ENCODE data around the gene ARHGAP32.
A peak's percentile ranks its signal among the peaks of the same experiment; 100 is the strongest.
"Not testable (repeated sequence)": the region's sequence is repeated elsewhere in the genome, so short reads cannot be mapped to it uniquely, and the experiment has no call there.

Gene ARHGAP32

DNA sequence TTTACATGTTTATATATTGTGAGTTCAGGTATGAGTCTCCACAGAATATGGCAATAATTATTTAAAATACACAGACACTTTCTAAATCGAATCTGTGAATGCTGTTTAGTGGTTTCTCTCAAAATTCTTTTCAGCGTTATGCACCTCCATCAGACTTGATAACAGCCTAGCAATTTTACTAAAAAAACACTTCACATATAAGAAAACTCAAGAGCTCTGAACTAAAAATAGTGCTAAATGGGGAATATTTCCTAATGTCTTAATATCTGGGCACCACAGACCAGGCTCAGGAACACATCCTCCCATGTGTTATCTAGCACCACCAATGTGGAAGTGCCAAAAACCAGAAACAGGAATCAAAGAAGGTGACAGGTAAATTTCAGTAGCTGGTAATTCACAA, 47.9 kb downstream of the ARHGAP32 start:
- no peak overlapping the region for H3K4me3 ChIP-seq (ENCODE audit: low read length)
- no peak for DNase-seq (ENCODE audit: low read depth)
- TF ChIP-seq, protein P1, sequence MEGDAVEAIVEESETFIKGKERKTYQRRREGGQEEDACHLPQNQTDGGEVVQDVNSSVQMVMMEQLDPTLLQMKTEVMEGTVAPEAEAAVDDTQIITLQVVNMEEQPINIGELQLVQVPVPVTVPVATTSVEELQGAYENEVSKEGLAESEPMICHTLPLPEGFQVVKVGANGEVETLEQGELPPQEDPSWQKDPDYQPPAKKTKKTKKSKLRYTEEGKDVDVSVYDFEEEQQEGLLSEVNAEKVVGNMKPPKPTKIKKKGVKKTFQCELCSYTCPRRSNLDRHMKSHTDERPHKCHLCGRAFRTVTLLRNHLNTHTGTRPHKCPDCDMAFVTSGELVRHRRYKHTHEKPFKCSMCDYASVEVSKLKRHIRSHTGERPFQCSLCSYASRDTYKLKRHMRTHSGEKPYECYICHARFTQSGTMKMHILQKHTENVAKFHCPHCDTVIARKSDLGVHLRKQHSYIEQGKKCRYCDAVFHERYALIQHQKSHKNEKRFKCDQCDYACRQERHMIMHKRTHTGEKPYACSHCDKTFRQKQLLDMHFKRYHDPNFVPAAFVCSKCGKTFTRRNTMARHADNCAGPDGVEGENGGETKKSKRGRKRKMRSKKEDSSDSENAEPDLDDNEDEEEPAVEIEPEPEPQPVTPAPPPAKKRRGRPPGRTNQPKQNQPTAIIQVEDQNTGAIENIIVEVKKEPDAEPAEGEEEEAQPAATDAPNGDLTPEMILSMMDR (IDR thresholded peaks at IDR 0.05; ENCODE audit: insufficient read depth, low read depth, low read length, missing control alignments), result no peak

GRCh38 chr11:129143335-129143734, 48.8 kb downstream of the ARHGAP32 start:
- no peak overlapping the region for H3K4me3 ChIP-seq (ENCODE audit: low read length)
- peak; percentile 99 for DNase-seq (ENCODE audit: low read depth)

GRCh38 chr11:129141748-129142523, 50.2 kb downstream of the ARHGAP32 start:
- H3K4me3 ChIP-seq (ENCODE audit: low read length), result no peak overlapping the region
- no peak for DNase-seq (ENCODE audit: low read depth)
- TF ChIP-seq, protein P1 (IDR thresholded peaks at IDR 0.05; ENCODE audit: insufficient read depth, low read depth, low read length, missing control alignments), result no peak

More at GRCh38 chr11:129143335-129143734, 48.8 kb downstream of the ARHGAP32 start:
- TF ChIP-seq, protein P1 (IDR thresholded peaks at IDR 0.05; ENCODE audit: insufficient read depth, low read depth, low read length, missing control alignments), result no peak

DNA sequence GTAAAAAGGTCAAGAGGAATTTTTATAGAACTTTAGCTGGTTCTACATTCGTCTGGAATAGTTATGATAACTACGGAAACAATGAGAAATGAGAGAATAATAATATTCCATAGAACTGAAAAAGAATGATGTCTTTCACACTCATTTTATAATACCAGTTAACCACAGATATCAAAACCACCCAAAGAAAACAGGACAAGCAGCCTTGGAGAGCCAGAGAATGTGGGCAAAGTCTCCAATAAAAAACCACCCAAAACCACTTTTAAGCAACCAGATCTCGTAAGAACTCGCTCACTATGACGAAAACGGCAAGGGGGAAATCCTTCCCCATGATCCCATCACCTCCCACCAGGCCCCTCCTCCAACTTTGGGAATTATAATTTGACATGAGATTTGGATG, 60.8 kb downstream of the ARHGAP32 start:
- DNase-seq (ENCODE audit: low read depth), result no peak
- TF ChIP-seq, protein P1 (IDR thresholded peaks at IDR 0.05; ENCODE audit: insufficient read depth, low read depth, low read length, missing control alignments), result no peak

GRCh38 chr11:129128881-129129620, 63.1 kb downstream of the ARHGAP32 start:
- not testable (repeated sequence) for H3K4me3 ChIP-seq (ENCODE audit: low read length); DNase-seq (ENCODE audit: low read depth)

More for the DNA sequence above, 60.8 kb downstream of the ARHGAP32 start:
- no peak overlapping the region for H3K4me3 ChIP-seq (ENCODE audit: low read length)

DNA sequence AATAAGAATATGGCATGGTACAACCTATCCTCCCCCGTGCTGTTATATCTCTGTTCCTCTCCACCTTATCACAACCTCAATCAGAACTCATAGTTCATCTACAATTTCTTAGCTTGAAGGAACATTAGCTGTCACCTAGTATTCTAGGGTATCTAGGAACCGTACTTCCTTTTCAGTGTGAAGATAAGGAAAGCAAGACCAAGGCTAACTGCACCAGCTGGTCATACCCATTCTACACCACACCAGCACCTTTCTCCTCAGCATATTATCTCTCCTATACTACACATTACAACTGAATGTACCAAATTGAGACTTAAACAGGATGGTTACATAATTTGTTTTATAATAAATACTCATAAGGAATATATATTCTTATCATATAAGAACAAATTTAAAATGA, 73.1 kb downstream of the ARHGAP32 start:
- TF ChIP-seq, protein P1 (IDR thresholded peaks at IDR 0.05; ENCODE audit: insufficient read depth, low read depth, low read length, missing control alignments), result no peak
- H3K4me3 ChIP-seq (ENCODE audit: low read length), result no peak overlapping the region
- no peak for DNase-seq (ENCODE audit: low read depth)

GRCh38 chr11:129117595-129118350, 74.4 kb downstream of the ARHGAP32 start:
- peak; percentile 79 for DNase-seq (ENCODE audit: low read depth)
- H3K4me3 ChIP-seq (ENCODE audit: low read length), result no peak overlapping the region
- TF ChIP-seq, protein P1 (IDR thresholded peaks at IDR 0.05; ENCODE audit: insufficient read depth, low read depth, low read length, missing control alignments), result peak; percentile 96
